Fibroblast of lung (primary cell): ENCODE measurements around the gene HMGCS2.

Experiments used
- CTCF ChIP-seq, 2 donors: IDR thresholded peaks in 1 of 2; conservative IDR thresholded peaks in 1 of 2; 1 replicate in 1 of 2; 2 replicates in 1 of 2; pipeline ENCODE4 v1.5.1; 2011 to 2012; ENCODE audit warnings: low read length in 2 of 2, control low read depth in 1 of 2, inconsistent platforms in 1 of 2, low read depth in 1 of 2, mild to moderate bottlenecking in 1 of 2
- EZH2 ChIP-seq: IDR thresholded peaks from 2 replicates; pipeline ENCODE4 v1.5.1; 2012; ENCODE audit warnings: low read length, control low read depth, mild to moderate bottlenecking; ENCODE audit errors: missing control alignments

GRCh38 chr1:119797606-119798005 is 28.9 kb upstream of the HMGCS2 start:
- TF ChIP-seq CTCF (conservative IDR thresholded peaks at IDR 0.05 in 1 of 2, IDR thresholded peaks at IDR 0.05 in 1 of 2; ENCODE audit: low read depth in 1 of 2, low read length in 2 of 2) = no peak
- TF ChIP-seq EZH2 = no peak
